Spleen (tissue), 7 donors: Measurements from ENCODE around the gene CIAO2B.
"Not testable (repeated sequence)": the region's sequence is repeated elsewhere in the genome, so short reads cannot be mapped to it uniquely, and the experiment has no call there.

Experiments
- CTCF ChIP-seq, 11 experiments: fragments of 200-600 bp in 7 of 11; fragments of 450-650 bp in 4 of 11; sonication (generic) in 4 of 11; IDR thresholded peaks in 8 of 11; conservative IDR thresholded peaks in 3 of 11; 1 replicate in 7 of 11; 2 replicates in 4 of 11; pipeline versions ENCODE4 v1.4.0 to v1.8.0; 2016 to 2021; ENCODE audit warnings: antibody characterized with exemption in 11 of 11, inconsistent platforms in 4 of 11, mild to moderate bottlenecking in 1 of 11
- POLR2A ChIP-seq, 3 donors: fragments of 450-650 bp; IDR thresholded peaks; one replicate each; pipeline ENCODE4 v1.5.1; 2017; ENCODE audit warnings: antibody characterized with exemption in 3 of 3, mild to moderate bottlenecking in 1 of 3
- POLR2AphosphoS5 ChIP-seq, 3 donors: sonication (generic); formaldehyde crosslinking; IDR thresholded peaks; one replicate each; pipeline ENCODE4 v1.5.1; 2017; ENCODE audit warnings: antibody characterized with exemption in 3 of 3
- donor health status: DM: no; HTN: no; CAD: no; lungs with moderate emphysema.
- donor health status: DM: no; HTN: no; CAD: no.
- donor health status: DM: no; HTN: no; CAD: no.

GRCh38 chr16:66974156-66974931 lies 40.1 kb upstream of the CIAO2B start:
- TF ChIP-seq POLR2A (IDR thresholded peaks at IDR 0.05); CTCF (IDR thresholded peaks at IDR 0.05 in 8 of 11, conservative IDR thresholded peaks at IDR 0.05 in 3 of 11); POLR2AphosphoS5 (IDR thresholded peaks at IDR 0.05): not testable (repeated sequence)
